CD14-positive monocyte (primary cell): ENCODE results near the gene GRK4. TPM values are rescaled to one million over a fixed set of nuclear protein-coding genes. Genes with fewer than 3 reads are reported as not detected.

ENCODE experiments used
- DNase-seq, 3 donors: peaks; one replicate each; pipeline ENCODE4 v3.0.0-alpha.2; 2011 to 2022
- H2AFZ ChIP-seq: 2 replicates; pipeline ENCODE4 v1.6.0; 2012; ENCODE audit warnings: mild to moderate bottlenecking, low read depth, low read length, inconsistent platforms; ENCODE audit not compliant: insufficient read depth, poor library complexity, severe bottlenecking
- H3K27ac ChIP-seq, 2 donors: 1 replicate in 1 of 2; 2 replicates in 1 of 2; pipeline ENCODE4 v1.5.1; 2012 to 2013; ENCODE audit warnings: low read length in 2 of 2, control low read depth in 1 of 2, inconsistent platforms in 1 of 2, low read depth in 1 of 2, mild to moderate bottlenecking in 1 of 2
- H3K27me3 ChIP-seq, 2 donors: one replicate each; pipeline versions ENCODE4 v1.6.0 to v1.6.1; 2011 to 2013; ENCODE audit warnings: low read length in 2 of 2; ENCODE audit not compliant: control insufficient read depth in 2 of 2, insufficient read depth in 2 of 2
- H3K36me3 ChIP-seq, 2 donors: replicated peaks in 1 of 2; 1 replicate in 1 of 2; 2 replicates in 1 of 2; pipeline versions ENCODE4 v1.5.1 to v1.6.1; 2012 to 2013; ENCODE audit warnings: low read length in 2 of 2, control low read depth in 1 of 2, inconsistent platforms in 1 of 2, mild to moderate bottlenecking in 1 of 2; ENCODE audit not compliant: insufficient read depth in 2 of 2, control insufficient read depth in 1 of 2
- H3K4me1 ChIP-seq, 2 donors: 1 replicate in 1 of 2; 2 replicates in 1 of 2; pipeline versions ENCODE4 v1.5.1 to v1.6.1; 2012 to 2013; ENCODE audit warnings: low read length in 2 of 2, control low read depth in 1 of 2, inconsistent platforms in 1 of 2, mild to moderate bottlenecking in 1 of 2, moderate library complexity in 1 of 2; ENCODE audit not compliant: insufficient read depth in 2 of 2, control insufficient read depth in 1 of 2
- H3K4me2 ChIP-seq: replicated peaks from 2 replicates; pipeline ENCODE3; 2012; ENCODE audit warnings: low read length, moderate library complexity, mild to moderate bottlenecking; ENCODE audit not compliant: poor library complexity, severe bottlenecking; ENCODE audit errors: extremely low read depth
- H3K4me3 ChIP-seq, 3 experiments: fragments of 200-600 bp in 1 of 3; sonication (generic) in 1 of 3; replicated peaks in 1 of 3; 1 replicate in 2 of 3; 2 replicates in 1 of 3; pipeline ENCODE4 v1.5.1; 2011 to 2013; ENCODE audit warnings: low read length in 3 of 3, mild to moderate bottlenecking in 3 of 3, control low read depth in 2 of 3, low read depth in 2 of 3, inconsistent platforms in 1 of 3, moderate library complexity in 1 of 3
- H3K79me2 ChIP-seq: 2 replicates; pipeline ENCODE4 v1.6.0; 2012; ENCODE audit warnings: mild to moderate bottlenecking, control low read depth, inconsistent platforms, low read length, moderate library complexity; ENCODE audit not compliant: insufficient read depth
- H3K9ac ChIP-seq: 2 replicates; pipeline ENCODE4 v1.6.0; 2017; ENCODE audit warnings: low read length, mild to moderate bottlenecking; ENCODE audit not compliant: insufficient read depth, poor library complexity, severe bottlenecking
- H3K9me3 ChIP-seq, 2 donors: replicated peaks in 1 of 2; 1 replicate in 1 of 2; 2 replicates in 1 of 2; pipeline versions ENCODE4 v1.5.1 to v1.6.1; 2012 to 2013; ENCODE audit warnings: low read length in 2 of 2, control low read depth in 1 of 2; ENCODE audit not compliant: control insufficient read depth in 1 of 2, insufficient read depth in 1 of 2
- H4K20me1 ChIP-seq: 2 replicates; pipeline ENCODE4 v1.6.0; 2012; ENCODE audit warnings: mild to moderate bottlenecking, low read length, control low read depth, moderate library complexity; ENCODE audit not compliant: insufficient read depth
- H3K27ac Mint-ChIP-seq, 7 donors: one replicate each; pipeline ENCODE4 v1.8.0; 2020; ENCODE audit warnings: mild to moderate bottlenecking in 7 of 7, mixed read lengths in 7 of 7, moderate library complexity in 6 of 7, inconsistent platforms in 2 of 7
- H3K27me3 Mint-ChIP-seq, 3 donors: one replicate each; pipeline ENCODE4 v1.8.0; 2021 to 2022; ENCODE audit warnings: low read depth in 3 of 3, mild to moderate bottlenecking in 3 of 3, mixed read lengths in 3 of 3, moderate library complexity in 3 of 3, inconsistent platforms in 1 of 3
- H3K36me3 Mint-ChIP-seq, 2 donors: one replicate each; pipeline ENCODE4 v1.8.0; 2020; ENCODE audit warnings: mixed read lengths in 2 of 2, inconsistent platforms in 1 of 2, mild to moderate bottlenecking in 1 of 2
- H3K4me1 Mint-ChIP-seq: one replicate; pipeline ENCODE4 v1.8.0; 2020; ENCODE audit warnings: mild to moderate bottlenecking, mixed read lengths
- H3K4me3 Mint-ChIP-seq, 2 donors: one replicate each; pipeline ENCODE4 v1.8.0; 2020; ENCODE audit warnings: mild to moderate bottlenecking in 2 of 2, mixed read lengths in 2 of 2, moderate library complexity in 1 of 2
- H3K9me3 Mint-ChIP-seq, 7 donors: one replicate each; pipeline ENCODE4 v1.8.0; 2020 to 2022; ENCODE audit warnings: mixed read lengths in 7 of 7, mild to moderate bottlenecking in 6 of 7, moderate library complexity in 6 of 7, inconsistent platforms in 2 of 7
- WGBS: methylation state at CpG from one replicate; pipeline ENCODE4 v1.1.5; 2013; ENCODE audit warnings: missing lambda C conversion rate; ENCODE audit not compliant: insufficient coverage; 5-methylcytosine and 5-hydroxymethylcytosine counted together
- intact Hi-C, 2 donors: fragments of 100-400 bp; cut with micrococcal nuclease; formaldehyde crosslinking; loops; one replicate each; pipeline versions ENCODE4 v1.15.0 to v1.15.1; 2023
- polyA plus RNA-seq, 3 donors: library from polyadenylated mRNA; depleted of rRNA in 1 of 3; unstranded in 2 of 3; stranded (reverse) in 1 of 3; fragments of 300-500 nt in 2 of 3; fragments of >200 nt in 1 of 3; fragmentation: Illumina TruSeq in 2 of 3; gene quantifications; 1 replicate in 2 of 3; 2 replicates in 1 of 3; pipeline ENCODE4 v1.2.3, GENCODE V29; 2012 to 2021
- TF ChIP-seq, protein P1 (sequence below): fragments of 200-600 bp; IDR thresholded peaks from one replicate; pipeline ENCODE4 v1.8.0; 2022; ENCODE audit warnings: antibody characterized with exemption, mild to moderate bottlenecking

GRK4 gene
- polyA plus RNA-seq, 3 donors, result 1.1 to 1.2 (median 1.2) TPM

- no peak overlapping the region for H3K4me3 ChIP-seq
- no peaks in the 10 kb centered on the region for H3K36me3 Mint-ChIP-seq
- no peak for DNase-seq
- H3K36me3 ChIP-seq, result no peaks in the 10 kb centered on the region
- peaks cover 0 to 2% (median 0%) of the 10 kb centered on the region in 7 donors for H3K9me3 Mint-ChIP-seq
- peaks cover 11 to 42% (median 19%) of the 10 kb centered on the region in 3 donors for H3K27me3 Mint-ChIP-seq
- H3K79me2 ChIP-seq, result no peaks in the 10 kb centered on the region
- peak overlapping the region; percentile 24 to 35 for H3K4me3 Mint-ChIP-seq
- H3K27ac Mint-ChIP-seq, result peak overlapping the region in 2 of 7 donors; percentile 19 to 48
- no peak overlapping the region for H3K4me2 ChIP-seq
- no peak overlapping the region for H2AFZ ChIP-seq
- H3K27me3 ChIP-seq, result peaks cover 0 to 3% of the 10 kb centered on the region in 2 donors
- intact Hi-C loops, result no loop called here
- TF ChIP-seq, protein P1, sequence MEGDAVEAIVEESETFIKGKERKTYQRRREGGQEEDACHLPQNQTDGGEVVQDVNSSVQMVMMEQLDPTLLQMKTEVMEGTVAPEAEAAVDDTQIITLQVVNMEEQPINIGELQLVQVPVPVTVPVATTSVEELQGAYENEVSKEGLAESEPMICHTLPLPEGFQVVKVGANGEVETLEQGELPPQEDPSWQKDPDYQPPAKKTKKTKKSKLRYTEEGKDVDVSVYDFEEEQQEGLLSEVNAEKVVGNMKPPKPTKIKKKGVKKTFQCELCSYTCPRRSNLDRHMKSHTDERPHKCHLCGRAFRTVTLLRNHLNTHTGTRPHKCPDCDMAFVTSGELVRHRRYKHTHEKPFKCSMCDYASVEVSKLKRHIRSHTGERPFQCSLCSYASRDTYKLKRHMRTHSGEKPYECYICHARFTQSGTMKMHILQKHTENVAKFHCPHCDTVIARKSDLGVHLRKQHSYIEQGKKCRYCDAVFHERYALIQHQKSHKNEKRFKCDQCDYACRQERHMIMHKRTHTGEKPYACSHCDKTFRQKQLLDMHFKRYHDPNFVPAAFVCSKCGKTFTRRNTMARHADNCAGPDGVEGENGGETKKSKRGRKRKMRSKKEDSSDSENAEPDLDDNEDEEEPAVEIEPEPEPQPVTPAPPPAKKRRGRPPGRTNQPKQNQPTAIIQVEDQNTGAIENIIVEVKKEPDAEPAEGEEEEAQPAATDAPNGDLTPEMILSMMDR, result no peak
- peaks cover 27% of the 10 kb centered on the region for H3K4me1 Mint-ChIP-seq
- H3K9me3 ChIP-seq, result no peaks in the 10 kb centered on the region
- no peaks in the 10 kb centered on the region for H4K20me1 ChIP-seq
- WGBS, result 95% methylated on average over 14 of the region's 21 CpGs
- no peak overlapping the region for H3K27ac ChIP-seq
- H3K4me1 ChIP-seq, result peaks cover 24 to 29% of the 10 kb centered on the region in 2 donors
- no peak overlapping the region for H3K9ac ChIP-seq
Observed at GRCh38 chr4:3036131-3036952, 73.0 kb downstream of the GRK4 start.

DNA sequence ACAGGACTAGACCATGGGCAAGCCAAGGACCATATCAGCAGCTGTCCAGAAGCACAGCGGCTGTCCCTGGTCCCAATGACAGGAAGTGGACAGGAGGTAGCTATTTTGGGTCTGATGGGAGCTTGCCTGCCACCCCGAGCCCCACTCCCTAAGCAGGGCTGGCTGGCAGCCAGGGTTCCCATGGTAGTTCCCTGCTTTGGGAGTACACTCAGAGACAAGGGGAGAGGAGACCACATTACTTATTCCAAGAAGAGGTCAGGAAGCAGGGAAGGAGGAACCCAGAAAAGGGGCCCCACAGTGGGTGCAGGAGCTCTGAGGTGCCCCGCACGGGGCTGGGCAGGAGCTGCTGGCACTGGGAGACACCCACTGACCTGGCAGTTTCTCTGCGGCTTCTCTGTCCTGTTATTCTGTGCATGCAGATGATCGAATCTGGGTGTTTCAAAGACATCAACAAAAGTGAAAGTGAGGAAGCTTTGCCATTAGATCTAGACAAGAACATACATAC lies 74.6 kb downstream of the GRK4 start:
- H3K4me1 ChIP-seq, result peaks cover 35 to 44% of the 10 kb centered on the region in 2 donors
- peak overlapping the region; percentile 66 for H3K4me2 ChIP-seq
- H2AFZ ChIP-seq, result peak overlapping the region; percentile 63
- no peaks in the 10 kb centered on the region for H4K20me1 ChIP-seq
- peak overlapping the region in 1 of 2 donors; percentile 31 for H3K27ac ChIP-seq
- Mint-ChIP-seq H3K36me3 (no peaks in the 10 kb centered on the region), H3K27me3 (peaks cover 11 to 46% (median 18%) of the 10 kb centered on the region in 3 donors), H3K9me3 (peaks cover 0 to 1% (median 0%) of the 10 kb centered on the region in 7 donors), H3K4me1 (peaks cover 37% of the 10 kb centered on the region), H3K4me3 (peak overlapping the region; percentile 72 to 91), H3K27ac (peak overlapping the region in 4 of 7 donors; percentile 27 to 81 (median 56))
- peaks cover 0 to 3% of the 10 kb centered on the region in 2 donors for H3K27me3 ChIP-seq
- 0% methylated on average over 4 of the region's 6 CpGs for WGBS
- peak; percentile 18 to 39 (median 19) for DNase-seq
- H3K9me3 ChIP-seq, result no peaks in the 10 kb centered on the region
- peak overlapping the region; percentile 18 for H3K9ac ChIP-seq
- TF ChIP-seq, protein P1, result no peak
- peaks cover 10% of the 10 kb centered on the region for H3K79me2 ChIP-seq
- intact Hi-C loops, result no loop called here
- no peaks in the 10 kb centered on the region for H3K36me3 ChIP-seq
- H3K4me3 ChIP-seq, result peak overlapping the region; percentile 8 to 67 (median 19)
